Stimulated activated CD8-positive, alpha-beta memory T cell treated with anti-CD3 and anti-CD28 coated beads, Interleukin-4, amount 100 ng/mL, for 4 hours (primary cell): ENCODE data around the gene TMCO5A.

Source experiments
- DNase-seq, 2 donors: peaks; one replicate each; pipeline ENCODE4 v3.0.0-alpha.2; 2020; ENCODE audit warnings: low read depth in 2 of 2, low spot score in 1 of 2

The TMCO5A gene

GRCh38 chr15:37967788-37968187 lies 33.3 kb downstream of the TMCO5A start:
- no peak for DNase-seq

GRCh38 chr15:37973856-37974255 lies 39.4 kb downstream of the TMCO5A start:
- DNase-seq: no peak

DNA sequence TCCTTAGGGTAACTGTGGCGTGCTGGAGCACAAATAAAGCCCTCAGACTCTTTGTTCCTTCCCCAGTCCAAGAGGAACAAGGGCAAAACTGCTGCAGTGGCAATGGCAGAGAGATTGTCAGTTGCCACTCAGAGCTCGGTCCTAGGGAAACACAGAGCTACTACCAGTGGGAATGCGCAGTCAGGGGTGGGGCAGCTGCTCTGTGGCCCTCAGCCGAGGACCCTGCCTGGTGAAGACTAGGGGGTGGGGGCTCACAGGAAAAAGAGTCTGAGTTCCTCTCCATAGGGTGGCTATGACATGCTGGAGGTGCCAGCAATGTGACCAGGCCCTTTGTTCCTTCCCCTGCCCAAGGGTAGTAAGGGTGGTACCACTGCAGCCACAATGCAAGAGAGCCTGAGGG lies 43.8 kb downstream of the TMCO5A start:
- no peak for DNase-seq

DNA sequence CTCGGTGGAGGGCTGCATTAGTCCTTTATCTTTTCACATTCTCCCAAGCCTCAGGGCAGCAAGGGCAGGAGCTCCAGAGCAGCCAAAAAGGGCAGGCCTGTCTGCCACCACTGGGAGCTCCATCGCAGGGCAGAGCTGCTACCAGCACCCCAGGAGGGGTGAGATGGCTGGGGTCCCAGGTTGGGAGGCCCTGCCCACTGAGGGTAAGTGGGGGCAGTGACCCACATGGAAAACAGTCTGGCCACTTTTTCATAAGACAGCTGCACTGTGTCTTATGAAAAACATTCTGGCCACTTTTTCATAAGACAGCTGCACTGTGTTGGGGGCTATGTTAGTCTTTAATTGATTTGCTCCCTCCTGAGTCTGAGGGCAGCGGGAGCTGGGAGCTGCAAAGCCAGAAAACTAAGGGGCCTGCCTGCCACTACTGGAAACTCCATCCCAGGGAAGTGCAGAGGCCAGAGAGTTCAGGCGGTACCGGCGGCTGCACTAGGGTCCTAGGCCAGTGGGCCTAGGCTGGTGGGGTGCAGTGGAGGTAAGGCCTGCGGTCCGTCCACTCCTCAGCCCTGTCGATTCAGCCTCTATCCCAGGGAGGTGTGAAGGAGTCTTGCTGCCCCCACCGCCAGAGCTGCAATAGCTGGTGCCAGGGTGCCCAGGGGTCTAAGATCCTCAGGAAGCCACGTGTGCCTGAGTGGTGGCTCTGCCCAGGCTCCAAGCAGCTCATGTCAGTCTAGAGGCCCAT lies 45.4 kb downstream of the TMCO5A start:
- no peak for DNase-seq

DNA sequence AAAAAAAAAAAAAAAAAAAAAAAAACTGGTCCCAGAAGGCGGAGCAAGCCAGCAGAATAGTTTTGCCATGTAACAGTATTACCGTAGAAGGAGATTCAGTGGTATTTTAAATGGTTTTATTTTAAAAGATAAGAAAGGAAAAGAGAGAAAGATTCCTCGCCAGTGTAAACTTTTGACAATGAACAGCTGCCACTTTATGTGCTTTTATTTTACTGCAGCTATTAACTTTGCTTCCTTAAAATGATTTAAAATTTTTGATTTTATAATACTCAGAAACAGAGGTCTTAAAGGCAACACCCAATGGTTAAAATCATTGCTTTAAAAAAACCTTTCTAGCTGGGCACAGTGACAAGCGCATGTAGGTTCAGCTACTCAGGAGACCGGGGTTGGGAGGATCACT lies 46.8 kb downstream of the TMCO5A start:
- DNase-seq: no peak

- no peak for DNase-seq
Observed at GRCh38 chr15:37981775-37982174, 47.3 kb downstream of the TMCO5A start.

DNA sequence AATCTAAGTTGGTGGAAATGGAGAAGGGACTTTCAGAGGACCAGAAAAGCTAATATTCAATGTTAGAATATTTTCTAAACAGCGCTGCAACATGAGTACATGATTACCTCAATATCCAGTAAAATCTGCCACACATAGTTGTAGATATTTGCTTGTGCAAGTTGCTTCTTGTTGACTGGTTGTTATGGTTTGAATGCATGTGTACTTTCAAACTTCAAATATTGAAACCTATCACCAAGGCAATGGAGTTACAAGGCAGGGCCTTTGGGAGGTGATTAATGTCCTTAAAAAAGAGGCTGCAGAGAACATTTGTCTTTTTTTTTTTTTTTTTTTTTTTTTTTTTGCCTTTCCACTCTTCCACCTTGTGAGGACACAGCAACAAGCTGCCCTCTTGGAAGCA lies 49.9 kb downstream of the TMCO5A start:
- no peak for DNase-seq

- no peak for DNase-seq
Observed at GRCh38 chr15:37995461-37996347, 61.3 kb downstream of the TMCO5A start.
